HepG2 (cell line): ENCODE results near the gene GPS2. TPM values are rescaled to one million over a fixed set of nuclear protein-coding genes. Genes with fewer than 3 reads are reported as not detected.
A peak's percentile ranks its signal among the peaks of the same experiment; 100 is the strongest.

Source experiments
- HCFC1 ChIP-seq: fragments of 150-350 bp; IDR thresholded peaks from 2 replicates; pipeline ENCODE4 v1.6.1; 2014; ENCODE audit warnings: low read depth, low read length
- HNRNPH1 ChIP-seq: fragments of 200-400 bp; formaldehyde crosslinking; optimal IDR thresholded peaks from 2 replicates; pipeline ENCODE3; 2017; ENCODE audit warnings: mild to moderate bottlenecking, low read depth, low read length
- IKZF1 ChIP-seq: fragments of 450-650 bp; IDR thresholded peaks from 2 replicates; pipeline ENCODE4 v1.7.1; 2016
- PHF5A ChIP-seq: IDR thresholded peaks from one replicate; pipeline ENCODE4 v1.6.1; 2018; ENCODE audit warnings: low read depth, missing genetic modification reagents; ENCODE audit not compliant: unreplicated experiment
- RAD21 ChIP-seq: fragments of 450-650 bp; formaldehyde crosslinking; IDR thresholded peaks from 2 replicates; pipeline ENCODE4 v1.5.0; 2020; ENCODE audit warnings: mild to moderate bottlenecking
- SIN3B ChIP-seq: fragments of 150-350 bp; IDR thresholded peaks from 2 replicates; pipeline ENCODE4 v1.6.1; 2014; ENCODE audit warnings: low read length
- ZNF33B ChIP-seq: sonication (generic); formaldehyde crosslinking; IDR thresholded peaks from 2 replicates; pipeline ENCODE4 v1.5.1; 2020; ENCODE audit warnings: mild to moderate bottlenecking, missing genetic modification reagents
- ZNF441 ChIP-seq: sonication (generic); formaldehyde crosslinking; IDR thresholded peaks from 2 replicates; pipeline ENCODE4 v1.7.0; 2021; ENCODE audit warnings: missing genetic modification reagents, borderline replicate concordance
- ZNF484 ChIP-seq: sonication (generic); formaldehyde crosslinking; IDR thresholded peaks from 2 replicates; pipeline ENCODE4 v1.5.1; 2020; ENCODE audit warnings: mild to moderate bottlenecking, low read depth, missing genetic modification reagents, borderline replicate concordance
- ZNF737 ChIP-seq: sonication (generic); formaldehyde crosslinking; IDR thresholded peaks from 2 replicates; pipeline ENCODE4 v1.5.0; 2020; ENCODE audit warnings: missing genetic modification reagents, mild to moderate bottlenecking, borderline replicate concordance
- ZNF777 ChIP-seq: sonication (generic); formaldehyde crosslinking; IDR thresholded peaks from 2 replicates; pipeline ENCODE4 v1.4.0; 2020; ENCODE audit warnings: missing genetic modification reagents
- ZNF781 ChIP-seq: sonication (generic); formaldehyde crosslinking; IDR thresholded peaks from 2 replicates; pipeline ENCODE4 v1.5.1; 2020; ENCODE audit warnings: borderline replicate concordance, mild to moderate bottlenecking, missing genetic modification reagents; ENCODE audit errors: not compliant biosample characterization
- polyA plus RNA-seq, 8 experiments: library from polyadenylated mRNA; depleted of rRNA in 3 of 8; stranded (reverse) in 7 of 8; unstranded in 1 of 8; fragments of >200 nt; fragmentation: Illumina TruSeq in 4 of 8; extraction: Trizol in 4 of 8; gene quantifications; 2 replicates each; pipeline versions ENCODE4 v1.2.1 to v1.2.3, GENCODE V29; 2011 to 2016; ENCODE audit warnings: low read depth in 4 of 8, missing spikeins in 1 of 8, mixed read lengths in 1 of 8; ENCODE audit not compliant: insufficient read depth in 1 of 8
- total RNA-seq, 5 experiments: library from RNA; depleted of rRNA; stranded (reverse); fragments of >200 nt; fragmentation: Illumina TruSeq; extraction: Trizol; gene quantifications; 2 replicates each; pipeline ENCODE4 v1.2.3, GENCODE V29; 2016; ENCODE audit warnings: low read depth in 1 of 5
- TF ChIP-seq, protein P1 (sequence below): sonication (generic); formaldehyde crosslinking; IDR thresholded peaks from one replicate; pipeline ENCODE4 v1.5.1; 2020; ENCODE audit warnings: mild to moderate bottlenecking, missing genetic modification reagents; ENCODE audit errors: not compliant biosample characterization
- TF ChIP-seq, protein P2 (sequence below): sonication (generic); formaldehyde crosslinking; IDR thresholded peaks from 2 replicates; pipeline ENCODE4 v1.4.0; 2020; ENCODE audit warnings: mild to moderate bottlenecking, missing genetic modification reagents, borderline replicate concordance
- TF ChIP-seq, protein P3 (sequence below): sonication (generic); formaldehyde crosslinking; IDR thresholded peaks from 2 replicates; pipeline ENCODE4 v1.5.1; 2020; ENCODE audit warnings: missing genetic modification reagents, mild to moderate bottlenecking, borderline replicate concordance
- TF ChIP-seq, protein P4 (sequence below): sonication (generic); formaldehyde crosslinking; IDR thresholded peaks from 2 replicates; pipeline ENCODE4 v1.9.0; 2021; ENCODE audit warnings: missing genetic modification reagents, borderline replicate concordance
- TF ChIP-seq, protein P5 (sequence below): sonication (generic); formaldehyde crosslinking; IDR thresholded peaks from 2 replicates; pipeline ENCODE4 v1.5.0; 2020; ENCODE audit warnings: missing genetic modification reagents

Gene GPS2
- total and polyA plus RNA-seq, 2 of the 13 experiments (the other 11 are each of a cell fraction or from before 2014, with no cell fraction given): 58.0 to 59.4 TPM

DNA sequence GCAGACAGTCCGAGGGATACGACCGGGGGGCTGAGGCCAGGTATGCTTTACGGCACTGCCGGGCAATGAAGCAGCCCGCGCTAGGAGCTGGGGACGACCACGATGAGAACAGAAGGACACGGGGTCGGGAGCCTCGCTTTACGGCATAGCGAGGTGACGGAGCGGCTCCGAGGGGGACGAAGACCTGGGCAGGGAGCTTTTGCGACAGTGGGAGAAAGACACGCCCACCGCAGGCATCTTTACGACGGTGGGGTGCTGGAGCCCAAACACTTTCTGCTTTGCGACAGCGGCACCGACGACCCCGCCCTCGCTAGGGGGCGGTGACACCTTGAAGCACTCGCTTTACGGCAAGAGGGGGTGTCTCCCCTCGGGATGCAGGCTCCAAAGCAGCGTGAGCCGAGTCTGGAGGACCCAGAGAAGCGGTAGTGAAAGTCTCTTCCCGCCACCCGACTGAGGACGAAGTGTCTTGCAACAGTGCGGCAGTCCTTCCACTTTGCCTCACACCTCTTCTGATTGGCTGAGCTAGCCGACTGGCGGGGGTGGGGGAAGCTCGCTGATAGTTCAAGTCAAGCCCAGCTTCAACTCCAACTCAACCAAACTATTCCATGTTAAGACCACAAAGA lies 14.3 kb upstream of the GPS2 start (continued):
- TF ChIP-seq ZNF781 (CRISPR knock-in tag) (no peak), ZNF33B (CRISPR knock-in tag) (no peak; the same call in 1 of the 2 replicates), ZNF737 (CRISPR knock-in tag) (no peak), ZNF777 (0 out of 2 replicates have a peak, but pooled peaks have one; percentile 27), HCFC1 (peak; percentile 42; the same call in 1 of the 2 replicates), RAD21 (no peak), PHF5A (CRISPR knock-in tag) (no peak), HNRNPH1 (no peak), ZNF441 (peak; percentile 19; the same call in 1 of the 2 replicates), IKZF1 (no peak), SIN3B (no peak), ZNF484 (CRISPR knock-in tag) (no peak)
- TF ChIP-seq, protein P1, sequence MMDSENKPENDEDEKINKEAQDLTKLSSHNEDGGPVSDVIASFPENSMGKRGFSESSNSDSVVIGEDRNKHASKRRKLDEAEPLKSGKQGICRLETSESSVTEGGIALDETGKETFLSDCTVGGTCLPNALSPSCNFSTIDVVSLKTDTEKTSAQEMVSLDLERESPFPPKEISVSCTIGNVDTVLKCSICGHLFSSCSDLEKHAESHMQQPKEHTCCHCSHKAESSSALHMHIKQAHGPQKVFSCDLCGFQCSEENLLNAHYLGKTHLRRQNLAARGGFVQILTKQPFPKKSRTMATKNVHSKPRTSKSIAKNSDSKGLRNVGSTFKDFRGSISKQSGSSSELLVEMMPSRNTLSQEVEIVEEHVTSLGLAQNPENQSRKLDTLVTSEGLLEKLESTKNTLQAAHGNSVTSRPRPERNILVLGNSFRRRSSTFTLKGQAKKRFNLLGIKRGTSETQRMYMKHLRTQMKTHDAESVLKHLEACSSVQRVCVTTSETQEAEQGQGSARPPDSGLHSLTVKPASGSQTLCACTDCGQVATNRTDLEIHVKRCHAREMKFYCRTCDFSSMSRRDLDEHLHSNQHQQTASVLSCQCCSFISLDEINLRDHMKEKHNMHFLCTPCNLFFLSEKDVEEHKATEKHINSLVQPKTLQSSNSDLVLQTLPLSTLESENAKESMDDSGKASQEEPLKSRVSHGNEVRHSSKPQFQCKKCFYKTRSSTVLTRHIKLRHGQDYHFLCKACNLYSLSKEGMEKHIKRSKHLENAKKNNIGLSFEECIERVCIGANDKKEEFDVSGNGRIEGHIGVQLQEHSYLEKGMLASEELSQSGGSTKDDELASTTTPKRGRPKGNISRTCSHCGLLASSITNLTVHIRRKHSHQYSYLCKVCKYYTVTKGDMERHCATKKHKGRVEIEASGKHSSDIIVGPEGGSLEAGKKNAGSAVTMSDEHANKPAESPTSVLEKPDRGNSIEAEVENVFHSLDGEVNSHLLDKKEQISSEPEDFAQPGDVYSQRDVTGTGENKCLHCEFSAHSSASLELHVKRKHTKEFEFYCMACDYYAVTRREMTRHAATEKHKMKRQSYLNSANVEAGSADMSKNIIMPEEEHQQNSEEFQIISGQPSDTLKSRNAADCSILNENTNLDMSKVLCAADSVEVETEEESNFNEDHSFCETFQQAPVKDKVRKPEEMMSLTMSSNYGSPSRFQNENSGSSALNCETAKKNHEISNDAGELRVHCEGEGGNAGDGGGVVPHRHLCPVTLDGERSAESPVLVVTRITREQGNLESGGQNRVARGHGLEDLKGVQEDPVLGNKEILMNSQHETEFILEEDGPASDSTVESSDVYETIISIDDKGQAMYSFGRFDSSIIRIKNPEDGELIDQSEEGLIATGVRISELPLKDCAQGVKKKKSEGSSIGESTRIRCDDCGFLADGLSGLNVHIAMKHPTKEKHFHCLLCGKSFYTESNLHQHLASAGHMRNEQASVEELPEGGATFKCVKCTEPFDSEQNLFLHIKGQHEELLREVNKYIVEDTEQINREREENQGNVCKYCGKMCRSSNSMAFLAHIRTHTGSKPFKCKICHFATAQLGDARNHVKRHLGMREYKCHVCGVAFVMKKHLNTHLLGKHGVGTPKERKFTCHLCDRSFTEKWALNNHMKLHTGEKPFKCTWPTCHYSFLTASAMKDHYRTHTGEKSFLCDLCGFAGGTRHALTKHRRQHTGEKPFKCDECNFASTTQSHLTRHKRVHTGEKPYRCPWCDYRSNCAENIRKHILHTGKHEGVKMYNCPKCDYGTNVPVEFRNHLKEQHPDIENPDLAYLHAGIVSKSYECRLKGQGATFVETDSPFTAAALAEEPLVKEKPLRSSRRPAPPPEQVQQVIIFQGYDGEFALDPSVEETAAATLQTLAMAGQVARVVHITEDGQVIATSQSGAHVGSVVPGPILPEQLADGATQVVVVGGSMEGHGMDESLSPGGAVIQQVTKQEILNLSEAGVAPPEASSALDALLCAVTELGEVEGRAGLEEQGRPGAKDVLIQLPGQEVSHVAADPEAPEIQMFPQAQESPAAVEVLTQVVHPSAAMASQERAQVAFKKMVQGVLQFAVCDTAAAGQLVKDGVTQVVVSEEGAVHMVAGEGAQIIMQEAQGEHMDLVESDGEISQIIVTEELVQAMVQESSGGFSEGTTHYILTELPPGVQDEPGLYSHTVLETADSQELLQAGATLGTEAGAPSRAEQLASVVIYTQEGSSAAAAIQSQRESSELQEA (CRISPR knock-in tag): no peak
- TF ChIP-seq, protein P2, sequence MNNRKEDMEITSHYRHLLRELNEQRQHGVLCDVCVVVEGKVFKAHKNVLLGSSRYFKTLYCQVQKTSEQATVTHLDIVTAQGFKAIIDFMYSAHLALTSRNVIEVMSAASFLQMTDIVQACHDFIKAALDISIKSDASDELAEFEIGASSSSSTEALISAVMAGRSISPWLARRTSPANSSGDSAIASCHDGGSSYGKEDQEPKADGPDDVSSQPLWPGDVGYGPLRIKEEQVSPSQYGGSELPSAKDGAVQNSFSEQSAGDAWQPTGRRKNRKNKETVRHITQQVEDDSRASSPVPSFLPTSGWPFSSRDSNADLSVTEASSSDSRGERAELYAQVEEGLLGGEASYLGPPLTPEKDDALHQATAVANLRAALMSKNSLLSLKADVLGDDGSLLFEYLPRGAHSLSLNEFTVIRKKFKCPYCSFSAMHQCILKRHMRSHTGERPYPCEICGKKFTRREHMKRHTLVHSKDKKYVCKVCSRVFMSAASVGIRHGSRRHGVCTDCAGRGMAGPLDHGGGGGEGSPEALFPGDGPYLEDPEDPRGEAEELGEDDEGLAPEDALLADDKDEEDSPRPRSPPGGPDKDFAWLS (CRISPR knock-in tag): no peak
- TF ChIP-seq, protein P3, sequence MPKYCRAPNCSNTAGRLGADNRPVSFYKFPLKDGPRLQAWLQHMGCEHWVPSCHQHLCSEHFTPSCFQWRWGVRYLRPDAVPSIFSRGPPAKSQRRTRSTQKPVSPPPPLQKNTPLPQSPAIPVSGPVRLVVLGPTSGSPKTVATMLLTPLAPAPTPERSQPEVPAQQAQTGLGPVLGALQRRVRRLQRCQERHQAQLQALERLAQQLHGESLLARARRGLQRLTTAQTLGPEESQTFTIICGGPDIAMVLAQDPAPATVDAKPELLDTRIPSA (CRISPR knock-in tag): 0 out of 2 replicates have a peak, but pooled peaks have one; percentile 17
- TF ChIP-seq, protein P4, sequence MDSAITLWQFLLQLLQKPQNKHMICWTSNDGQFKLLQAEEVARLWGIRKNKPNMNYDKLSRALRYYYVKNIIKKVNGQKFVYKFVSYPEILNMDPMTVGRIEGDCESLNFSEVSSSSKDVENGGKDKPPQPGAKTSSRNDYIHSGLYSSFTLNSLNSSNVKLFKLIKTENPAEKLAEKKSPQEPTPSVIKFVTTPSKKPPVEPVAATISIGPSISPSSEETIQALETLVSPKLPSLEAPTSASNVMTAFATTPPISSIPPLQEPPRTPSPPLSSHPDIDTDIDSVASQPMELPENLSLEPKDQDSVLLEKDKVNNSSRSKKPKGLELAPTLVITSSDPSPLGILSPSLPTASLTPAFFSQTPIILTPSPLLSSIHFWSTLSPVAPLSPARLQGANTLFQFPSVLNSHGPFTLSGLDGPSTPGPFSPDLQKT: no peak
- TF ChIP-seq, protein P5, sequence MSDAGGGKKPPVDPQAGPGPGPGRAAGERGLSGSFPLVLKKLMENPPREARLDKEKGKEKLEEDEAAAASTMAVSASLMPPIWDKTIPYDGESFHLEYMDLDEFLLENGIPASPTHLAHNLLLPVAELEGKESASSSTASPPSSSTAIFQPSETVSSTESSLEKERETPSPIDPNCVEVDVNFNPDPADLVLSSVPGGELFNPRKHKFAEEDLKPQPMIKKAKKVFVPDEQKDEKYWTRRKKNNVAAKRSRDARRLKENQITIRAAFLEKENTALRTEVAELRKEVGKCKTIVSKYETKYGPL (CRISPR knock-in tag): no peak
